ENCODE results near the gene LRRC28.

The LRRC28 gene

GRCh38 chr15:99249270-99249841, 1.9 kb upstream of the LRRC28 start, which contains the start of gene TTC23:
TTC23 (minus strand) TSS chr15:99249581; CDS start chr15:99228712, 20,869 bp downstream.
- H3K9me3 ChIP-seq (ENCODE audit: control insufficient read depth, insufficient read depth, low read length): no peaks in the 10 kb centered on the region
- DNase-seq (ENCODE audit: low read depth, low spot score): peak; percentile 18
- H3K27ac ChIP-seq (ENCODE audit: low read length): no peak within 1 kb of the TSS
- peak within 1 kb of the TSS; percentile 83; the same call in 1 of the 2 replicates for H3K4me3 ChIP-seq (ENCODE audit: low read length)
- no peaks in the 10 kb centered on the region for H3K4me1 ChIP-seq (ENCODE audit: control insufficient read depth, insufficient read depth, low read length)
- H3K36me3 ChIP-seq (ENCODE audit: control insufficient read depth, insufficient read depth, low read length): no peaks in the 10 kb centered on the region
- no CpG with 5 or more reads among the region's 14 CpGs for WGBS (ENCODE audit: insufficient coverage, insufficient read length)
- H3K27me3 ChIP-seq (ENCODE audit: control insufficient read depth, insufficient read depth, low read length): no peaks in the 10 kb centered on the region

DNA sequence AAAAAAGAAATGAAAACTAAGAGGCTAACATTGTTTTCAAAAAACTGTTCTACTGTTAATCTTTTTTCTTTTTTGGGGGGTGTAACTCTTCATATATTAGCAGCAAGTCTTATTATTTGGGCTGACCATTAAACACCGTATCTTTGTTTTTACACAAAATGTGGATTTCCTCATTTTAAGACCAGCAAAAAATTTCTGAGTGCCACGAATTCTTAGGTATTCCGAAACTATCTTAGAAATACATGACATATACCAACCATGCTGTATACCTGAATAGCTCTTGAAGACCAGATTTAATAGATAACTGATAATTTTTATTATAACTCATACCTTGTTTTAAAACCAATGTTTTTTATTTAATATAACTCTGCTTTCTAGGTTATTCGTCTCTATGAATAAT, 1.3 kb upstream of the LRRC28 start:
- Histone ChIP-seq H3K4me1 (ENCODE audit: control insufficient read depth, insufficient read depth, low read length) (no peaks in the 10 kb centered on the region), H3K36me3 (ENCODE audit: control insufficient read depth, insufficient read depth, low read length) (no peaks in the 10 kb centered on the region), H3K9me3 (ENCODE audit: control insufficient read depth, insufficient read depth, low read length) (no peaks in the 10 kb centered on the region), H3K27me3 (ENCODE audit: control insufficient read depth, insufficient read depth, low read length) (no peaks in the 10 kb centered on the region), H3K4me3 (ENCODE audit: low read length) (no peak overlapping the region), H3K27ac (ENCODE audit: low read length) (no peak overlapping the region)
- WGBS (ENCODE audit: insufficient coverage, insufficient read length): no CpG with 5 or more reads among the region's 4 CpGs
- DNase-seq (ENCODE audit: low read depth, low spot score): no peak

- H3K36me3 ChIP-seq (ENCODE audit: control insufficient read depth, insufficient read depth, low read length): no peaks in the 10 kb centered on the region
- WGBS (ENCODE audit: insufficient coverage, insufficient read length): no CpG with 5 or more reads among the region's 7 CpGs
- DNase-seq (ENCODE audit: low read depth, low spot score): no peak
- no peak overlapping the region for H3K27ac ChIP-seq (ENCODE audit: low read length)
- no peaks in the 10 kb centered on the region for H3K4me1 ChIP-seq (ENCODE audit: control insufficient read depth, insufficient read depth, low read length)
- no peaks in the 10 kb centered on the region for H3K9me3 ChIP-seq (ENCODE audit: control insufficient read depth, insufficient read depth, low read length)
- peak overlapping the region; percentile 72; the same call in 1 of the 2 replicates for H3K4me3 ChIP-seq (ENCODE audit: low read length)
- no peaks in the 10 kb centered on the region for H3K27me3 ChIP-seq (ENCODE audit: control insufficient read depth, insufficient read depth, low read length)
Observed at GRCh38 chr15:99250494-99250856, 806 bp upstream of the LRRC28 start.

DNA sequence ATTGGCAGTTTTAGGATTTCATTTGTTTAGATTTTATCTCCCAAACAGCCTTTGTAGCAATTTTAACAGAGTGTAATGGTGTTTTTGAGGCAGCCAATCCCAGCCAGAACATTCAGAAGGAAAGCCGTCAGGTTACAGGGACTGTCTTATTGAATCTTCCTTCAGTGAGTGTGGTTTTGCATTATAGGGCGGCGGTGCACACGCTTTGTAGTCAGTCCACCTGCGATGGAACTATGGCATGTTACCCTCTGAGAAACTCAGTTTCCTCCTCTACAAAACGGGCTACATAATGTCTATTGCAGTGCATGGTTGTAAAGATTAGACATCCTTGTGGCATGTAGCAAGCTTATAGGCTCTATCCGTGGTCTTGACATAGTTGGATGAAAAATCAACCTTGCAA, 1.0 kb downstream of the LRRC28 start:
- no peaks in the 10 kb centered on the region for H3K27me3 ChIP-seq (ENCODE audit: control insufficient read depth, insufficient read depth, low read length)
- H3K4me3 ChIP-seq (ENCODE audit: low read length): no peak overlapping the region
- DNase-seq (ENCODE audit: low read depth, low spot score): no peak
- H3K27ac ChIP-seq (ENCODE audit: low read length): no peak overlapping the region
- no peaks in the 10 kb centered on the region for H3K36me3 ChIP-seq (ENCODE audit: control insufficient read depth, insufficient read depth, low read length)
- no CpG with 5 or more reads among the region's 7 CpGs for WGBS (ENCODE audit: insufficient coverage, insufficient read length)
- H3K4me1 ChIP-seq (ENCODE audit: control insufficient read depth, insufficient read depth, low read length): no peaks in the 10 kb centered on the region
- no peaks in the 10 kb centered on the region for H3K9me3 ChIP-seq (ENCODE audit: control insufficient read depth, insufficient read depth, low read length)

- Histone ChIP-seq H3K36me3 (ENCODE audit: control insufficient read depth, insufficient read depth, low read length) (no peaks in the 10 kb centered on the region), H3K27me3 (ENCODE audit: control insufficient read depth, insufficient read depth, low read length) (no peaks in the 10 kb centered on the region), H3K27ac (ENCODE audit: low read length) (no peak overlapping the region), H3K4me1 (ENCODE audit: control insufficient read depth, insufficient read depth, low read length) (no peaks in the 10 kb centered on the region), H3K9me3 (ENCODE audit: control insufficient read depth, insufficient read depth, low read length) (no peaks in the 10 kb centered on the region), H3K4me3 (ENCODE audit: low read length) (no peak overlapping the region)
- DNase-seq (ENCODE audit: low read depth, low spot score): no peak
- 100% methylated on average over 2 of the region's 6 CpGs for WGBS (ENCODE audit: insufficient coverage, insufficient read length)
Observed at GRCh38 chr15:99253381-99254090, 2.3 kb downstream of the LRRC28 start.

DNA sequence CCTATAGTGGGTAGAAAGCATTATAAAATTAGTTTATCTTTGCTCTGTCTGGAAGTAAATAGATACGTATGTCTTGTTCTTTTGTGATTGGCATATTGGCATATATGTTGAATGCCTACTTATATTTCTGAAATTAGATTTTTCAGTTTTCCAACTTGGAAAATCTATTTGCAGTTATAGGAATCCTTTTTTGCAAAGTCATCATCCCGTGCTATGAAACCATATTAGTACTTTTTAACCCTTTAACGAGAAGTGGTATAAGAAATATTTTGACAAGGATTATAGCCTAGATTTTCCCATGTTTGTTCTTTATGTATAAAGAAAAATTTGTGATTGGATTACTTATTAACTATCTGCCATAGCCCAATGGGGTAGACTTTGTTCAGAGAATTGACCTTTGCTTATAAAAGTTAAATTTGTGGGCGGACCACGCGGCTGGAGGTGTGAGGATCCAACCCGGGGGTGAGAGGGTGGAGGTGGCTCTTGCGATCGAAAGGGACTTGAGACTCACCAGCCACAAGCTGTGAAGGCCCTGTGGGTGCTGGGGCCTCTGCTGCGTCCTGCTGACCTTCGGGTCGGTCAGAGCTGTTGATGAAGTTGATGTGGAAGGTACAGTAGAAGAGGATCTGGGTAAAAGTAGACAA, 5.9 kb downstream of the LRRC28 start:
- no peaks in the 10 kb centered on the region for H3K4me1 ChIP-seq (ENCODE audit: control insufficient read depth, insufficient read depth, low read length)
- DNase-seq (ENCODE audit: low read depth, low spot score): no peak
- H3K36me3 ChIP-seq (ENCODE audit: control insufficient read depth, insufficient read depth, low read length): no peaks in the 10 kb centered on the region
- WGBS (ENCODE audit: insufficient coverage, insufficient read length): no CpG with 5 or more reads among the region's 12 CpGs
- no peaks in the 10 kb centered on the region for H3K9me3 ChIP-seq (ENCODE audit: control insufficient read depth, insufficient read depth, low read length)
- H3K27ac ChIP-seq (ENCODE audit: low read length): no peak overlapping the region
- H3K4me3 ChIP-seq (ENCODE audit: low read length): no peak overlapping the region
- H3K27me3 ChIP-seq (ENCODE audit: control insufficient read depth, insufficient read depth, low read length): no peaks in the 10 kb centered on the region

GRCh38 chr15:99264125-99264524, 12.8 kb downstream of the LRRC28 start:
- H3K27me3 ChIP-seq (ENCODE audit: control insufficient read depth, insufficient read depth, low read length): no peaks in the 10 kb centered on the region
- DNase-seq (ENCODE audit: low read depth, low spot score): no peak
- H3K4me1 ChIP-seq (ENCODE audit: control insufficient read depth, insufficient read depth, low read length): 0 out of 2 replicates have a peak, but pooled peaks cover 3% of the 10 kb centered on the region
- no peak overlapping the region for H3K4me3 ChIP-seq (ENCODE audit: low read length)
- WGBS (ENCODE audit: insufficient coverage, insufficient read length): no CpG with 5 or more reads among the region's 5 CpGs
- H3K27ac ChIP-seq (ENCODE audit: low read length): no peak overlapping the region
- H3K36me3 ChIP-seq (ENCODE audit: control insufficient read depth, insufficient read depth, low read length): no peaks in the 10 kb centered on the region
- no peaks in the 10 kb centered on the region for H3K9me3 ChIP-seq (ENCODE audit: control insufficient read depth, insufficient read depth, low read length)

- WGBS (ENCODE audit: insufficient coverage, insufficient read length): no CpG with 5 or more reads among the region's 3 CpGs
- H3K27ac ChIP-seq (ENCODE audit: low read length): no peak overlapping the region
- H3K36me3 ChIP-seq (ENCODE audit: control insufficient read depth, insufficient read depth, low read length): no peaks in the 10 kb centered on the region
- H3K4me1 ChIP-seq (ENCODE audit: control insufficient read depth, insufficient read depth, low read length): 0 out of 2 replicates have a peak, but pooled peaks cover 3% of the 10 kb centered on the region
- H3K4me3 ChIP-seq (ENCODE audit: low read length): no peak overlapping the region
- no peak for DNase-seq (ENCODE audit: low read depth, low spot score)
- no peaks in the 10 kb centered on the region for H3K9me3 ChIP-seq (ENCODE audit: control insufficient read depth, insufficient read depth, low read length)
- H3K27me3 ChIP-seq (ENCODE audit: control insufficient read depth, insufficient read depth, low read length): no peaks in the 10 kb centered on the region
Observed at GRCh38 chr15:99265541-99266070, 14.3 kb downstream of the LRRC28 start.

GRCh38 chr15:99267957-99268356, 16.7 kb downstream of the LRRC28 start:
- DNase-seq (ENCODE audit: low read depth, low spot score): no peak
- H3K27me3 ChIP-seq (ENCODE audit: control insufficient read depth, insufficient read depth, low read length): no peaks in the 10 kb centered on the region
- H3K27ac ChIP-seq (ENCODE audit: low read length): no peak overlapping the region
- WGBS (ENCODE audit: insufficient coverage, insufficient read length): no CpG with 5 or more reads among the region's 3 CpGs
- H3K36me3 ChIP-seq (ENCODE audit: control insufficient read depth, insufficient read depth, low read length): no peaks in the 10 kb centered on the region
- H3K9me3 ChIP-seq (ENCODE audit: control insufficient read depth, insufficient read depth, low read length): no peaks in the 10 kb centered on the region
- H3K4me1 ChIP-seq (ENCODE audit: control insufficient read depth, insufficient read depth, low read length): 0 out of 2 replicates have a peak, but pooled peaks cover 3% of the 10 kb centered on the region
- H3K4me3 ChIP-seq (ENCODE audit: low read length): no peak overlapping the region

- no CpG with 5 or more reads among the region's 5 CpGs for WGBS (ENCODE audit: insufficient coverage, insufficient read length)
- Histone ChIP-seq H3K4me3 (ENCODE audit: low read length) (no peak overlapping the region), H3K27me3 (ENCODE audit: control insufficient read depth, insufficient read depth, low read length) (no peaks in the 10 kb centered on the region), H3K9me3 (ENCODE audit: control insufficient read depth, insufficient read depth, low read length) (no peaks in the 10 kb centered on the region), H3K27ac (ENCODE audit: low read length) (no peak overlapping the region), H3K4me1 (ENCODE audit: control insufficient read depth, insufficient read depth, low read length) (0 out of 2 replicates have a peak, but pooled peaks cover 3% of the 10 kb centered on the region), H3K36me3 (ENCODE audit: control insufficient read depth, insufficient read depth, low read length) (no peaks in the 10 kb centered on the region)
- DNase-seq (ENCODE audit: low read depth, low spot score): no peak
Observed at GRCh38 chr15:99268431-99268830, 17.1 kb downstream of the LRRC28 start.

All from iPS DF 6.9 (cell line).